RWPE2 (cell line): ENCODE results near the gene OCA2.
"Not testable (repeated sequence)": the region's sequence is repeated elsewhere in the genome, so short reads cannot be mapped to it uniquely, and the experiment has no call there.

ENCODE experiments used
- ATAC-seq: fragments of 200-7000 bp; cut with Tn5 transposase; 3 replicates; pipeline ENCODE4 v1.9.1; 2021; ENCODE audit warnings: low read depth
- DNase-seq: peaks from one replicate; pipeline ENCODE4 v3.0.0-alpha.2; 2020; ENCODE audit warnings: low spot score
- H3K27ac ChIP-seq: fragments of 450-650 bp; 2 replicates; pipeline ENCODE4 v1.5.1; 2017; ENCODE audit warnings: mild to moderate bottlenecking; ENCODE audit not compliant: poor library complexity, severe bottlenecking
- H3K27me3 ChIP-seq: fragments of 250-450 bp; sonication (Bioruptor Pico); 2 replicates; pipeline ENCODE4 v1.5.1; 2021; ENCODE audit warnings: mild to moderate bottlenecking, moderate library complexity; ENCODE audit not compliant: insufficient read depth, poor library complexity, severe bottlenecking
- H3K36me3 ChIP-seq: fragments of 250-450 bp; sonication (Bioruptor Pico); 2 replicates; pipeline ENCODE4 v1.5.1; 2020; ENCODE audit warnings: low read depth, mild to moderate bottlenecking, moderate library complexity
- H3K4me1 ChIP-seq: fragments of 250-450 bp; sonication (Bioruptor Pico); 2 replicates; pipeline ENCODE4 v1.5.1; 2021; ENCODE audit warnings: mild to moderate bottlenecking, moderate library complexity; ENCODE audit not compliant: insufficient read depth, poor library complexity, severe bottlenecking
- H3K4me3 ChIP-seq: fragments of 250-450 bp; sonication (Bioruptor Pico); 2 replicates; pipeline ENCODE4 v1.5.1; 2021; ENCODE audit warnings: mild to moderate bottlenecking, moderate library complexity; ENCODE audit not compliant: severe bottlenecking
- H3K9me3 ChIP-seq: fragments of 250-450 bp; sonication (Bioruptor Pico); 2 replicates; pipeline ENCODE4 v1.5.1; 2021; ENCODE audit warnings: mild to moderate bottlenecking, moderate library complexity; ENCODE audit not compliant: severe bottlenecking
- CTCF ChIP-seq: fragments of 450-650 bp; IDR thresholded peaks from one replicate; pipeline ENCODE4 v1.5.1; 2017; ENCODE audit warnings: mild to moderate bottlenecking, moderate library complexity; ENCODE audit not compliant: poor library complexity, severe bottlenecking

The OCA2 gene

DNA sequence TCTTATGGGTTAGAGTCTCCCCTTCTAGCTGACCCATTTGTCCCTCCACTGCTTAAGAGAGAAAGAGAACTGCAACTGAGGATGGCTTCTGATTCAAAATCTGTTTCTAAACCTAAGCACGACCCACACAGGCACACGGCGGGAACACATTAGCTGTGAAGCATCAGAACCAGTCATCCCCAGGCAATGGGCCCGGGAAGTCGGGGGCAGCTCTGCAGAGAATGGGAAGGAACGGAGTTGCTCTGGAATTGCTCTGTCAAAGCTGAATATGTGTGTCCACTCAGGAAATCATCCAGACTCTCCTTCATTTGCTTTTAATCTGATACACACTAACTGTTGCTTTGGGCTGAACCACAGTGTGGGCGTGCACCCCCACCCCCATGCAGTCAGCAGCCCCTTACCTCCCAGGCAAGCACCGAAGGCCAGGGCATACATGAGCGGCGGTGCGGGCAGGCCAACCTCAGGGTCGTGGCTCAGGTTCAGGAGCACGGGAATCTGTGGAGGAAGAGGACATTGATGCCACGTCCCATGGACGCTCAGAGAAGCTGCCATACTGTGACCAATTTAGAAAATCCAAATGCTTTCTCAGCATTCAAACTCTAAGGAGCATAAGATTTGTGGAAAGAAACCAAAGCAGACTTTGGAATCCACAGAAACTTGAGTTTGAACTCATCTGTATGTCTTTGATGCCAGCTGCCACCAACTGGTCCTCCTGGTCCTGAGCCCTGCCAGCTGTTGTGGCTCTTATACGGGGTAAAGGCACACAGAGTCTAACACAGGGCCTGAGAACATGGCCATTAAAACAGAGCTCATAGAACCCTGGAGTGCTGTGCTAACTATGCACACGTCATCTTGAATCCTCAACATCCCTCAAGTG lies 247.9 kb downstream of the OCA2 start:
- Histone ChIP-seq H3K36me3 (no peaks in the 10 kb centered on the region), H3K9me3 (no peaks in the 10 kb centered on the region), H3K27ac (no peak overlapping the region), H3K27me3 (no peaks in the 10 kb centered on the region), H3K4me1 (no peaks in the 10 kb centered on the region), H3K4me3 (no peak overlapping the region)
- DNase-seq, result no peak
- TF ChIP-seq CTCF, result no peak
- no peak for ATAC-seq

DNA sequence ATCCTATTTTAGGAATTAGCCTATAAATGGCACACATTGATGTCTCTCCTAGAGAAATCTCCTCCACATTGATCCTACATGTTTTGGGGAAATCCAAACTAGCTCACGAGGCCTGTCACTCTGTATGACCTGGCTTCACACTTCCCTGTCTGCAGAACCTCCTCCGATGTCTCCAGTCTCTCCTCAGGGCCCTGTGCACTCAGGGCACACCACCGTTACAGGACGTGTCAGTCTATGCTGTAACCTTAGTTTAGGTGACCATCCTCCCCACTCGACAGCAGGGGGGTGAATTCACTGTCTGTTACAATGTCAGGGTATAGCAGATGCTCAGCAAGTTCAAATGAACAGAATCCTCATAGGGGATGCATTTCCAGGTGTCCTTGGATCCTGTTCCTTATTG lies 249.1 kb downstream of the OCA2 start:
- ATAC-seq (no peak), DNase-seq (peak; percentile 47)
- no peak for TF ChIP-seq CTCF
- no peaks in the 10 kb centered on the region for H3K9me3 ChIP-seq
- H3K27me3 ChIP-seq, result no peaks in the 10 kb centered on the region
- H3K4me3 ChIP-seq, result no peak overlapping the region
- no peak overlapping the region for H3K27ac ChIP-seq
- H3K4me1 ChIP-seq, result no peaks in the 10 kb centered on the region
- H3K36me3 ChIP-seq, result no peaks in the 10 kb centered on the region

DNA sequence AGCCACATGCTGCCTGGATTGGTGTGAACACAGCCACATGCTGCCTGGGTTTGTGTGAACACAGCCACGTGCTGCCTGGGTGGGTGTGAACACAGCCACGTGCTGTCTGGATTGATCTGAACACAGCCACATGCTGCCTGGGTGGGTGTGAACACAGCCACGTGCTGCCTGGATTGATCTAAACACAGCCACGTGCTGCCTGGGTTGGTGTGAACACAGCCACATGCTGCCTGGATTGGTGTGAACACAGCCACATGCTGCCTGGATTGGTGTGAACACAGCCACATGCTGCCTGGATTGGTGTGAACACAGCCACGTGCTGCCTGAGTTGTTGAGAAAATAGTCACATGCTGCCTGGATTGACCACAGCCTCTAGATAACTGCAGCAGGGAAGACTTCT lies 250.2 kb downstream of the OCA2 start:
- H3K4me1 ChIP-seq, H3K9me3 ChIP-seq, H3K27me3 ChIP-seq, H3K36me3 ChIP-seq, ATAC-seq, DNase-seq, H3K4me3 ChIP-seq, H3K27ac ChIP-seq: not testable (repeated sequence)

DNA sequence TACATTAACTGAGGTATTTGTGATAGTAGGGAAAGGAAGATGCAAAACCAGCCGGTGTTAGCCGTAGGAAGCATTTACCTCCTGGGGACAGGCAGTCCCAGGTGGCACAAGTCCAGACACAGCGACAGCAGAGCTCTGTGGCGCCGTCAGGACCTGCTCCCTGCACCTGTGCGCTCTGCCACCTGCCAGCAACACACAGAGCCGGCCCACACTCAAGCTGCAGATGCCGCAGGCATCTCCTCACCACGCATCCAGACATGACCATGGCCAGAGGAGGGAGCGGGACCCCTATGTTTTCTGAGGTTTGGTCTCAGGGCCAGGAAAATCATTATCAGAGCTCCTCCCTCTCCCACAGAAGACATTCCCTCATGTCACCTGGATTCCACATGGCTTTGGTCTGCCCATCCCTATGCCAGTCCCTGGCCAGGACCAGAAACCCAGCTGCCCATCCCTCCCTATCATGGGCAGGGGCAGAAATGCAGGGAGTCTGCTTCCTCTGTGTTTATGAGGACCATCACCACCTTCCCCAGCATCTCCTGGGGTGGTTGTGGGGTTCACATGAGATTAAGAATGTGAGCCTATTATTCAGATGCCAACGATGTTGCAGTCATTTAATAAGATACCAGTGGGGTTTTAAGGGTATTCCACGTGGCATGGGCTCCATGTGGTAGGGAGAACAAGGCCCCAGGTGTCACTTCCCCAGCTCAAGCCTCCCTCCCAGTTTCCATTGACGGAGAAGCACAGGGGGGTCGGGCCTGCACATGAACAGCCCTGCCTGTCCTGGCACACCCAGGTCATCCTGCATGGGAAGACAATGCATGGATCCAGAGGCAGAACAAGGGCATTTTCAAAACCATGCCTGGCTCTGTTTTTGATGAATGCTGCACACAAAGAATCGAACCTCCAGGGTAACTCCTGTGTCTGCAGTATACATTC lies 251.1 kb downstream of the OCA2 start:
- Histone ChIP-seq H3K36me3 (no peaks in the 10 kb centered on the region), H3K27me3 (no peaks in the 10 kb centered on the region), H3K4me1 (peaks cover 10% of the 10 kb centered on the region), H3K4me3 (no peak overlapping the region), H3K9me3 (no peaks in the 10 kb centered on the region), H3K27ac (no peak overlapping the region)
- TF ChIP-seq CTCF, result no peak
- ATAC-seq (no peak), DNase-seq (peak; percentile 48)

GRCh38 chr15:27846722-27847395 lies 252.3 kb downstream of the OCA2 start:
- no peak for TF ChIP-seq CTCF
- no peak for ATAC-seq
- DNase-seq, result peak; percentile 42
- no peaks in the 10 kb centered on the region for H3K27me3 ChIP-seq
- no peaks in the 10 kb centered on the region for H3K36me3 ChIP-seq
- no peaks in the 10 kb centered on the region for H3K9me3 ChIP-seq
- peaks cover 10% of the 10 kb centered on the region for H3K4me1 ChIP-seq
- H3K27ac ChIP-seq, result no peak overlapping the region
- no peak overlapping the region for H3K4me3 ChIP-seq
